Vagina (tissue), 2 donors: ENCODE data around the gene YAP1.

Source experiments
- POLR2A ChIP-seq, 2 donors: fragments of 450-650 bp; IDR thresholded peaks; one replicate each; pipeline ENCODE4 v1.6.1; 2017; ENCODE audit warnings: antibody characterized with exemption in 2 of 2, mild to moderate bottlenecking in 2 of 2, moderate library complexity in 2 of 2
- POLR2AphosphoS5 ChIP-seq, 2 donors: sonication (generic); formaldehyde crosslinking; IDR thresholded peaks; one replicate each; pipeline ENCODE4 v1.9.0; 2017; ENCODE audit warnings: antibody characterized with exemption in 2 of 2, mild to moderate bottlenecking in 2 of 2, low read depth in 1 of 2; ENCODE audit not compliant: insufficient read depth in 1 of 2
- TF ChIP-seq, protein P1 (sequence below), 3 experiments: fragments of 450-650 bp in 2 of 3; fragments of 200-600 bp in 1 of 3; sonication (generic) in 1 of 3; IDR thresholded peaks; one replicate each; pipeline ENCODE4 v1.5.1; 2017 to 2019; ENCODE audit warnings: antibody characterized with exemption in 3 of 3, mild to moderate bottlenecking in 2 of 3, moderate library complexity in 2 of 3

DNA sequence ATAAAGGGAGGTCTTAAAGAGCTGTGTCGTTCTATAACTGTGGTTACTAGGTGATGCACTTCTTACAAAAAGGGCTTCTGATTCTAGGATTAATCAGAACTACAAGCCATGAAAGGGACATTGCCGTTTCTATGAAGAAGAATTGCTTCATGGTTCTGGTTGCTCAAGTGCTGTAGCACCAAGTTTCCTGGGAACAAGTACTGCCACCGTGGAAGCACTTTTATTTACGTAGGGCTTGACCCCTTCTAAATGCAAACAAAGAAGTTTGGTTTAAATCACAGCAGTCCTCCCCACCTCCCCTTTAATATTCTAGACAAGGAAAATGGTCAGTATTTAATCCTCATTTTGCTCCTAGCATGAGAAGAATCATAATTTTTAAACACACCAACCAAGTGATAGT is 9.8 kb downstream of the YAP1 start:
- TF ChIP-seq, protein P1, sequence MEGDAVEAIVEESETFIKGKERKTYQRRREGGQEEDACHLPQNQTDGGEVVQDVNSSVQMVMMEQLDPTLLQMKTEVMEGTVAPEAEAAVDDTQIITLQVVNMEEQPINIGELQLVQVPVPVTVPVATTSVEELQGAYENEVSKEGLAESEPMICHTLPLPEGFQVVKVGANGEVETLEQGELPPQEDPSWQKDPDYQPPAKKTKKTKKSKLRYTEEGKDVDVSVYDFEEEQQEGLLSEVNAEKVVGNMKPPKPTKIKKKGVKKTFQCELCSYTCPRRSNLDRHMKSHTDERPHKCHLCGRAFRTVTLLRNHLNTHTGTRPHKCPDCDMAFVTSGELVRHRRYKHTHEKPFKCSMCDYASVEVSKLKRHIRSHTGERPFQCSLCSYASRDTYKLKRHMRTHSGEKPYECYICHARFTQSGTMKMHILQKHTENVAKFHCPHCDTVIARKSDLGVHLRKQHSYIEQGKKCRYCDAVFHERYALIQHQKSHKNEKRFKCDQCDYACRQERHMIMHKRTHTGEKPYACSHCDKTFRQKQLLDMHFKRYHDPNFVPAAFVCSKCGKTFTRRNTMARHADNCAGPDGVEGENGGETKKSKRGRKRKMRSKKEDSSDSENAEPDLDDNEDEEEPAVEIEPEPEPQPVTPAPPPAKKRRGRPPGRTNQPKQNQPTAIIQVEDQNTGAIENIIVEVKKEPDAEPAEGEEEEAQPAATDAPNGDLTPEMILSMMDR (IDR thresholded peaks at IDR 0.05) = no peak
- no peak for TF ChIP-seq POLR2A (IDR thresholded peaks at IDR 0.05)
- no peak for TF ChIP-seq POLR2AphosphoS5 (IDR thresholded peaks at IDR 0.05; ENCODE audit: insufficient read depth in 1 of 2, low read depth in 1 of 2)
